K562 (cell line): Measurements from ENCODE around the gene VSIG10L. TPM values are rescaled to one million over a fixed set of nuclear protein-coding genes. Genes with fewer than 3 reads are reported as not detected.
A peak's percentile ranks its signal among the peaks of the same experiment; 100 is the strongest.

Source experiments
- ARHGAP35 ChIP-seq: fragments of 450-650 bp; IDR thresholded peaks from 2 replicates; pipeline ENCODE4 v1.6.1; 2018; ENCODE audit not compliant: partially characterized antibody
- BRD9 ChIP-seq: fragments of 450-650 bp; IDR thresholded peaks from 2 replicates; pipeline ENCODE4 v1.6.1; 2018; ENCODE audit warnings: low read depth; ENCODE audit not compliant: partially characterized antibody
- CBFB ChIP-seq: sonication (generic); formaldehyde crosslinking; IDR thresholded peaks from 2 replicates; pipeline ENCODE4 v1.4.0; 2020; ENCODE audit warnings: mild to moderate bottlenecking, missing genetic modification reagents
- COPS2 ChIP-seq: fragments of 450-650 bp; conservative IDR thresholded peaks from 2 replicates; pipeline ENCODE4 v1.6.1; 2016; ENCODE audit warnings: mild to moderate bottlenecking, moderate library complexity
- ELK3 ChIP-seq: fragments of 450-650 bp; formaldehyde crosslinking; IDR thresholded peaks from 2 replicates; pipeline ENCODE4 v1.4.0; 2020; ENCODE audit warnings: mild to moderate bottlenecking
- EP300 ChIP-seq: IDR thresholded peaks from 2 replicates; pipeline ENCODE4 v1.6.1; 2012; ENCODE audit warnings: low read length, improper control_type of control experiment
- FOS ChIP-seq: IDR thresholded peaks from 3 replicates; pipeline ENCODE4 v1.6.1; 2011; ENCODE audit not compliant: insufficient read length; ENCODE audit errors: extremely low read depth
- FOXO4 ChIP-seq: fragments of 450-650 bp; formaldehyde crosslinking; IDR thresholded peaks from 2 replicates; pipeline ENCODE4 v1.4.0; 2020; ENCODE audit warnings: mild to moderate bottlenecking, moderate library complexity
- GABPB2 ChIP-seq: fragments of 250-450 bp; sonication (Bioruptor Pico); conservative IDR thresholded peaks from 2 replicates; pipeline ENCODE4 v1.5.1; 2021; ENCODE audit warnings: mild to moderate bottlenecking
- KDM1A ChIP-seq, 2 experiments: fragments of 450-650 bp; IDR thresholded peaks; 2 replicates each; pipeline ENCODE4 v1.6.1; 2016; ENCODE audit warnings: mild to moderate bottlenecking in 2 of 2
- KDM2B ChIP-seq: fragments of 250-450 bp; sonication (Bioruptor Pico); IDR thresholded peaks from 2 replicates; pipeline ENCODE4 v1.8.0; 2021; ENCODE audit warnings: mild to moderate bottlenecking, moderate library complexity
- KLF13 ChIP-seq: fragments of 450-650 bp; IDR thresholded peaks from 2 replicates; pipeline ENCODE4 v1.6.1; 2016; ENCODE audit warnings: missing genetic modification characterization, low read depth, mild to moderate bottlenecking, missing compliant biosample characterization, moderate library complexity, borderline replicate concordance
- L3MBTL2 ChIP-seq: fragments of 450-650 bp; IDR thresholded peaks from 2 replicates; pipeline ENCODE4 v1.6.1; 2016; ENCODE audit warnings: mild to moderate bottlenecking, moderate library complexity
- LCOR ChIP-seq: sonication (generic); formaldehyde crosslinking; IDR thresholded peaks from 2 replicates; pipeline ENCODE4 v1.8.0; 2022; ENCODE audit warnings: mild to moderate bottlenecking, missing genetic modification reagents
- MTA3 ChIP-seq: fragments of 450-650 bp; formaldehyde crosslinking; IDR thresholded peaks from 2 replicates; pipeline ENCODE4 v1.6.1; 2017; ENCODE audit warnings: mild to moderate bottlenecking, borderline replicate concordance
- MYC ChIP-seq, 2 experiments: fragments of 250-450 bp in 1 of 2; sonication (Bioruptor Pico) in 1 of 2; IDR thresholded peaks; 2 replicates each; pipeline versions ENCODE4 v1.5.1 to v1.6.1; 2012 to 2021; ENCODE audit warnings: low read depth in 2 of 2, borderline replicate concordance in 1 of 2, improper control_type of control experiment in 1 of 2, low read length in 1 of 2, mild to moderate bottlenecking in 1 of 2, moderate library complexity in 1 of 2
- PTRF ChIP-seq: fragments of 450-650 bp; IDR thresholded peaks from 2 replicates; pipeline ENCODE4 v1.6.1; 2016; ENCODE audit warnings: mild to moderate bottlenecking, missing genetic modification characterization, missing compliant biosample characterization
- RCOR1 ChIP-seq, 2 experiments: IDR thresholded peaks; 2 replicates each; pipeline ENCODE4 v1.6.1; 2012; ENCODE audit warnings: low read depth in 2 of 2, low read length in 2 of 2, borderline replicate concordance in 1 of 2, improper control_type of control experiment in 1 of 2
- TAF1 ChIP-seq: IDR thresholded peaks from 2 replicates; pipeline ENCODE4 v1.6.1; 2011; ENCODE audit warnings: mild to moderate bottlenecking, low read length, moderate library complexity; ENCODE audit not compliant: insufficient read depth, control insufficient read depth, severe bottlenecking; ENCODE audit errors: extremely low read depth
- XRCC5 ChIP-seq: fragments of 200-400 bp; formaldehyde crosslinking; IDR thresholded peaks from 2 replicates; pipeline ENCODE4 v1.6.1; 2017; ENCODE audit warnings: low read depth, mild to moderate bottlenecking, low read length
- ZNF239 ChIP-seq: fragments of 250-450 bp; sonication (Bioruptor Pico); IDR thresholded peaks from 2 replicates; pipeline ENCODE4 v1.4.0; 2020; ENCODE audit warnings: mild to moderate bottlenecking
- ZNF263 ChIP-seq: sonication (generic); formaldehyde crosslinking; IDR thresholded peaks from 2 replicates; pipeline ENCODE4 v1.8.0; 2022; ENCODE audit warnings: mild to moderate bottlenecking, missing genetic modification reagents, borderline replicate concordance
- ZNF740 ChIP-seq, 3 experiments: fragments of 200-800 bp in 1 of 3; sonication (Bioruptor generic) in 1 of 3; sonication (generic) in 1 of 3; formaldehyde crosslinking in 1 of 3; IDR thresholded peaks; 2 replicates each; pipeline versions ENCODE4 v1.6.1 to v1.8.0; 2016 to 2022; ENCODE audit warnings: mild to moderate bottlenecking in 2 of 3, missing compliant biosample characterization in 2 of 3, missing genetic modification characterization in 2 of 3, missing genetic modification reagents in 1 of 3
- polyA plus RNA-seq, 8 experiments: library from polyadenylated mRNA; depleted of rRNA in 4 of 8; stranded (reverse) in 5 of 8; unstranded in 3 of 8; fragments of >200 nt; fragmentation: Nextera tagmentation in 2 of 8; fragmentation: Illumina TruSeq in 1 of 8; extraction: Ambion mirVana in 2 of 8; extraction: Trizol in 1 of 8; gene quantifications; 2 replicates each; pipeline versions ENCODE4 v1.2.1 to v1.2.3, GENCODE V29; 2011 to 2014; ENCODE audit warnings: inconsistent platforms in 1 of 8, missing spikeins in 1 of 8
- total RNA-seq, 7 experiments: library from RNA; depleted of rRNA in 6 of 7; stranded (reverse); fragments of >200 nt in 6 of 7; fragmentation: Illumina TruSeq in 2 of 7; extraction: Trizol in 2 of 7; gene quantifications; 2 replicates each; pipeline versions ENCODE4 v1.2.1 to v1.2.3, GENCODE V29; 2011 to 2021; ENCODE audit warnings: low replicate concordance in 1 of 7

VSIG10L gene
- total and polyA plus RNA-seq, 9 of the 15 experiments (the other 6 are each of a cell fraction or from before 2014, with no cell fraction given): 1.1 to 7.6 (median 2.2) TPM

GRCh38 chr19:51338563-51339312, 3.2 kb downstream of the VSIG10L start (continued):
- TF ChIP-seq PTRF (tag) (no peak), LCOR (CRISPR knock-in tag) (peak; percentile 76; the same call in 1 of the 2 replicates), RCOR1 (IDR thresholded peaks at IDR 0.05; ENCODE audit: borderline replicate concordance in 1 of 2, low read depth in 2 of 2, low read length in 2 of 2) (peak in 1 of 2 experiments; percentile 45; a peak in 1 of 4 replicates), FOXO4 (no peak), GABPB2 (CRISPR knock-in tag) (no peak), MYC (IDR thresholded peaks at IDR 0.05; ENCODE audit: low read depth, low read length) (peak; percentile 67), MYC (CRISPR knock-in tag; IDR thresholded peaks at IDR 0.05; ENCODE audit: borderline replicate concordance, low read depth) (no peak), ELK3 (no peak), MTA3 (no peak), XRCC5 (no peak), ZNF263 (CRISPR knock-in tag) (peak; percentile 90), ZNF239 (CRISPR knock-in tag) (no peak), TAF1 (peak; percentile 33), ARHGAP35 (no peak), KDM1A (IDR thresholded peaks at IDR 0.05) (peak; percentile 33 to 61; a peak in 2 of 4 replicates), KLF13 (tag) (peak; percentile 90), L3MBTL2 (peak; percentile 94), FOS (no peak), BRD9 (no peak), COPS2 (no peak), CBFB (CRISPR knock-in tag) (no peak), KDM2B (no peak), ZNF740 (CRISPR knock-in tag; IDR thresholded peaks at IDR 0.05) (peak; percentile 82), ZNF740 (tag; IDR thresholded peaks at IDR 0.05) (no peak), EP300 (no peak)
